CD4-positive, alpha-beta T cell treated with Interleukin-2 at 100 ng/mL for 4 hours (primary cell): ENCODE measurements around the gene EHBP1.
A peak's percentile ranks its signal among the peaks of the same experiment; 100 is the strongest.
"Not testable (repeated sequence)": the region's sequence is repeated elsewhere in the genome, so short reads cannot be mapped to it uniquely, and the experiment has no call there.

ENCODE experiments used
- DNase-seq: peaks from one replicate; pipeline ENCODE4 v3.0.0-alpha.2; 2020; ENCODE audit warnings: low spot score

Gene EHBP1

DNA sequence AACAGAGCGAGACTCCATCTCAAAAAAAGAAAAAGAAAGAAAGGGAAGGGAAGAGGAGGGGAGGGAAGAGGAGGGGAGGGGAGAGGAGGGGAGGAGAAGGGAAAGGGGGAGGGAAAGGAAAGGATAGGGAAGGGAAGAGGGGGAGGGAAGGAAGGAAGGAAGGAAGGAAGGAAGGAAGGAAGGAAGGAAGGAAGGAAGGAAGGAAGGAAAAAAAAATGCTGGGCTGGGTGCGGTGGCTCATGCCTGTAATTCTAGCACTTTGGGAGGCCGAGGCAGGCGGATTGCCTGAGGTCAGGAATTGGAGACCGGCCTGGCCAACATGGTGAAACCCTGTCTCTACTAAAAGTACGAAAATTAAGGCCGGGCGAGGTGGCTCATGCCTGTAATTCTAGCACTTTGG, 314.2 kb downstream of the EHBP1 start:
- DNase-seq, result not testable (repeated sequence)

DNA sequence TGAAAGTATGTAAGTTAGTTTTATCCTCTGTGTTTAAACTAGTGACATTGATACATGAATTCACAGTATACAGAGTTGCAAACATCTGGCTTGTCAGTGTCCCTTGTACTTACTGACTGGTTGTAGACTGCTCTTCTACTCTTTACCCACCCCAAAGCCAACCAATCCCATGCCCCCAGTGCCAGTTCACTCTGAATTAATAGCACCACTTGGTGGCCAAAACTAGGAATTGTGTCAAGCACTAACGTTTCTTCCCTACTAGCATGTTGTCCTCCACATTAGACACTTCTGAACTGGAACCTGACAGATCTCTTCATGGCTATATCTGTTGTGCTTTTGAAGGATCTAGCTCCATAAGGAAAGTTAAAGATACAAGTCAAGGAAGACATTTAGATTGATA, 317.9 kb downstream of the EHBP1 start:
- no peak for DNase-seq

DNA sequence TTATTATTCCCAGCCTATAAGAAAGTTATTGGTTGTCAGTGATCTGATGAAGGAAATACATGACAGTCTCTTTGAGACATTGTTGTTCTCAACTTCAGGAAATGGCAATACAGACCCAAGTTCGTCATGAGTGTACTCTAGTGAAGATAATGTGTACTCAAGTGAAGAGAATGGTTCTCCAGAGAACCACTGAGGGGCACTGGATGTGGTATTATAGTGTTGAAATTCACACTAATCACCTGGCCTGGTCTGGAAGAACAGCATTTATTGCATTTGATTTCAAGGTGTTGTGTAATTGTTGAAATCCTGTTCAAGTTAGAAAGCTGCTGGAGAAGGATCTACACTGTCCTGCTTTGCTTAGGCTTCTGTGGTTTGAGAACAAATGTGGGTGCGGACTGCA, 321.7 kb downstream of the EHBP1 start:
- no peak for DNase-seq

DNA sequence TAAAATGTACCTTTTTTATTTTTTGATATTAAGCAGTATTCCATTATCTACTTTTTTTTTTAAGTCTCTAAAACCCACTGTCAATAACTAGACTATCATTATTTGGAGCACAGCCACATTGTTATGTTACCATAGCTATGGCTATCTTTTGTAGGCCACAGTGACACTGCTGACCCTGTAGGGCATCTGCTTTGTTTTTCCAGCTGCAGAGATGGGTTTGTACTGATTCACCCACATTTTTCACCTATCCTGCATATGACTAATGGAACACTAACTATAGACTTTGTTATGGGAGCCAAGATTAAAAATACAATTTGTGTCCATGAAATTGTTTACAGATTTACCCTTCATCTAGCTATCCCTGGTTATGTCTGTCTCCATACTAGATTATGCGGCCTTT, 323.5 kb downstream of the EHBP1 start:
- DNase-seq, result no peak

DNA sequence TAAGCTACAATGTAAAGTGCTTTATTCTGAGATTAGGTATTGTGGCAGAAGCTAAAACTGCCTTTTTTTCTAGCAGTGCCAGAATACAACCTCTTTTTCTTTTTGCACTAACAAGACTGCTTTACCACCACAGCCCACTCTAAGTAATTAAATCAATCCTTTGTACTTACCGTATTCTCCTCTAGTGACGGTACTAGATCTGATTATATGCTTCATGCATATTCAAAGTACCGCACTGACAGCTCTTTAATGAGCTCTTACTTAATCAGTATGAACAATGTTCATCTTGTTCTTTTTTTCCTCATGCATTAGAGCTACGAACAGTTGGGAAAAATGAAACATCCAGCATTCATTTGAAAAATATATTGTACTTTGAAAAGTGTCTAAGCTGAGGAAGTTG, 329.0 kb downstream of the EHBP1 start:
- no peak for DNase-seq

DNA sequence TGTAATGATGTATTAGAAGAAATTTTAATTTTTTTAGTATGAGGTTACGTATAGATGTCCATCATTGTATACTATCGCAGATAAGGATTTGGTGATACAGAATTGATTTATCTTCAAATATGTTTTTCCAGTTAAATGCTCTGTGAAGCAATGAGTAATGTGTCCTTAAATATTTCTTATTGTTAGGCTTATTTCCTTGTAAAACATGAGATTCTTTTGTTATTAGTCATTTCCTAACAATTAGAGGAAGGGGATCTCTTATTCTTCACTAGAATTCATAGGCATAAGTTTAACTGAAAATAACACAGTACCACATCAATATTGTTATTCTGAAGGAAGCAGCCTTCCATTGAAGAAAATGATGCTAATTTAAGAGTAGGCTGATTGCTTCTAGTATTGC, 329.7 kb downstream of the EHBP1 start:
- no peak for DNase-seq

DNA sequence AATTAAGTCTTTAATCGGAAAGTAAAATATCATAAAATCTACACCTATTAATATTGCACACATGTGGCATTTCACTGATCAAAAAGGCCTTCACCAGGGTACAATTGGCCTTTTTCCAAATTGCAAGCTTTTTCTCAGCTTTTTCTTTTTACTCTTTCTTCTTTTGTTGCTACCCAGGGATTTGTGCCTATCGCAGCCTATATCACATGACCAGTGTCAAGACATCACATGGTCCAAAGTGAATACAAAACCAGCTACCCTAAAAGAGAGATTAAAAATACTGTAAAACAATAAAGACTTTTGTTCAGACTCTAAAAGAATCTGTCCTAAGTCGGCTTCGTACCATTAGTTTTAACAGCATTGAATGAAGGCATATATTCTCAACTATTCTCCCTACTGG, 330.1 kb downstream of the EHBP1 start:
- no peak for DNase-seq

DNA sequence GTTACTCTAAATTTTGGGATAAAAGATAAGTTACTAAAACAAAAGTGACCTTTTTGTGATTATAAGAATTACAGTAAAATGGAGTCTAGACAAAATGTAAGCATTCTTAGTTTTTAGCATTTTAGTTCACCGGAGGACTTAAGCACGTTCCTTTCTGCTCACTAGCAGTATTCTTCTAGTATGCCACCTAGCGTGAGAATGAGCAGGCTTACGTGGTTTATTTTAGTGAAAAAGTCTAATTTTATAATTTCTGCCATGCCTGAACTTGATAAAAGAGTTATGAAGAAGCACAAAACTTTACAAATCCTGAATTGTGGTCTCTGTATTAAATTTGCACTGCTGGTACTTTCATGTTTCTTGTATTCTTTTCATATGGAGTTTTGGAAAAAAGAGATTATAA, 332.5 kb downstream of the EHBP1 start:
- DNase-seq, result no peak

DNA sequence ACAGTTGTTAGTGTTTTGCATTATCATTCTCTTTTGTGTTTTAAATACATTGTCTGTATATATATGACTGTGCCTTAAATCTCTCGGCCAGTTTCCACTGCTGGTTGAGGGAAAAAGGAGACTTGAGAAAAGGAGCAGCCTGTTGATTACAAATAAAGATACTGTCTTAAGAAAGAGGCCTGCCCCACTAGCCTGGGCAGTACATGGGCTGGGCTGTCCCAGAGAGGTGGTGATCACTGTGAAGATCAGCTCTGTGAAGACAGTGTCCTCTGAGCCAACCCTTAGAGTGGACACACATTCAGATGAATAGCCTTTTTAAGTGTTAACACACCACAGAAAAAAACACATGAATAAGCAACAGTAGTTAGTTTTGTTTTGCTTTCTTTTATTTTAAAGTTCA, 335.1 kb downstream of the EHBP1 start:
- DNase-seq, result no peak

DNA sequence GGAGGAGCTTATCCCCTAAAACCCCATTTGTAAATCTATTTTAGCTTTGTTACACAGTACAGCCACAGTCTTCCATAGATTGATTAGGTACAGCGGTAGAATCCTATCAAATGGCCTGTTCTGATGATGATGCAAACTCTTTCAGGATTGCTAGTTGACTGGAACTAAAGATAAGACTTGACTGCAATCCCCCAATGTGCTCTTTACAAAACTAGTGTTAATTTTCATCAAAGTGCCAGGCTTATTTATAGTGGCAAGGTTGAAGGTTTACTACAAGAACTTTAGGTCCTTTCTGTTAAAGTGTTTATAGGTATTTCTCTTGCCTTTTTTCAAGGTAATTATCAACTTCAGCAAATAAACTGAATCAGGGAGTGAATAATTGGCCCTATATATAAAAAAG, 336.1 kb downstream of the EHBP1 start:
- no peak for DNase-seq

DNA sequence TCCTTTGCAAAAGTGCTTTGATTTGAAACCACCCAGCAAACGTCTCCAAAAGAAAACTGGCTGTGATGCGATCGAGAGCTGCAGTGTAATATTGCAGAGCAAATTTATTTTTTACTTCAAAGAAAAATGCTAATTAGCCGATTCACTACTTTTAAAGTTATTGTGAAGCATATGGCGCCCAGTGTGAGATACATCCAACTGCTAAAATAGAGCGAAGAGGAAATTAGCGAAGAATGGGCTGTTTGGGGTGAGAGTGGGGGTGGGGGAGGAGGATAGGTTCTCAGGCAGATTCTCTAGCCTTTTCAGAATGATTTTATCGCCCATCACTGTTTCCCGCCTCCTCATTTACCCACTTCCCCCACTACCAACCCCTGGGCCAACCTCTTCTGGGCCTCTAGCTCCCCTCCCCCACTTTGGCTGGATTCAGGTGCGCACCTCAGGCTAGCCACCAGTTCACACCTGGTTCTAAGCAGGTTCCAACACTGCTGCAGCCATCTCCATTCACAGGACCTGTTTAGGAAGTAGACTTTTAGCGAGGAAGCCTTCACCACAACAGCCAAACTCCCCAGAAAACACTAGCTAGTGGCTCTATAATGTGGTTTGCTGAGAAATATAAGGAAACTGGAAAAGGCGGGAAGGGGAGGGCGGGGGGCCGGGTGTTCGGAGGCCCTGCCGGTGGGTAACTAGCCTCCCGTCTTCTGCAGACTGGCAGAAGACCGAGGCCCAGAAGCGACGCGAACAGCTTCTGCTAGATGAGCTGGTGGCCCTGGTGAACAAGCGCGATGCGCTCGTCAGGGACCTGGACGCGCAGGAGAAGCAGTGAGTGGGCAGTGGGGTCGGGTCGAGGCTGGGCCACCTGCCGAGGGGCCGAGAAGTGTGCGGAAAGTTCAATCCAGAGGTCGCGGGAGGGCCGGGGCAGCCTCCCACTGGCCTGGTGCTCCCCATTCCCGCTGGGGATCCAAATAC, 339.1 kb downstream of the EHBP1 start:
- DNase-seq, result no peak

DNA sequence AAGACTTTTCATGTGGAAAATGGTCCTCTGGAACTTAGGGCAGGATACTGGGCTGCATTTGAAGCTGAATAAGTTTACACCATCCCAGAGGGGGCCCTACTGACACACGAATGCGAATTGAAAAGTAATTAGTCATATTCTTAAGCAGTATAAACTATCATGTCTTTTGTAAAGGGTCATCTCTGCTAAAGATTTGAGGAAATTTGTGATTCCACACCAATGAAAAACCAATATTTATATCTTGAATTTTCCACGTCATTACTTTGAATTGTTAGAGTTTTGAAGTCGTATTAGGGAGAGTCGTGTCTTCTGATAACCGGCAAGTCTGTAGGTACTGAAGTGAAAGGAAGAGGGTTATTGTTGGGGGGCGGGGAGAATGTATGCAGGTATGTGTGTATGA, 341.0 kb downstream of the EHBP1 start:
- DNase-seq, result no peak

DNA sequence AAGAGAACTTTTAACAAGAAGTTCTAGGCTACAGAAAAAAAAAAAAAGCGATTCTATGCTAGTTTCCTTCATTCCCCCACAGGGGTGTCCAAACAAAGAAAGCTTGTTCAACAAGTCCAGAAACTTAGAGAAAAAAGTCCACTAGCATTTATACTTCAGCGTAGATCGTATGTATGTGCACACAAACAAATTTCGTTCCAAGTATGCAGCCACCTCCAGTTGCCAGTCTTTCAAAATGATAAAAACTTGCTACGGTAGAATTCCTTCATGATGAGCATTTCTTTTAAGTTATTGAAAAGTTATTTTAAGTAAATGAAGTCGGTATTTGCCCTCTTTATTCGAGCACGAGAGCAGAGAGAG, 341.4 kb downstream of the EHBP1 start:
- DNase-seq, result no peak

DNA sequence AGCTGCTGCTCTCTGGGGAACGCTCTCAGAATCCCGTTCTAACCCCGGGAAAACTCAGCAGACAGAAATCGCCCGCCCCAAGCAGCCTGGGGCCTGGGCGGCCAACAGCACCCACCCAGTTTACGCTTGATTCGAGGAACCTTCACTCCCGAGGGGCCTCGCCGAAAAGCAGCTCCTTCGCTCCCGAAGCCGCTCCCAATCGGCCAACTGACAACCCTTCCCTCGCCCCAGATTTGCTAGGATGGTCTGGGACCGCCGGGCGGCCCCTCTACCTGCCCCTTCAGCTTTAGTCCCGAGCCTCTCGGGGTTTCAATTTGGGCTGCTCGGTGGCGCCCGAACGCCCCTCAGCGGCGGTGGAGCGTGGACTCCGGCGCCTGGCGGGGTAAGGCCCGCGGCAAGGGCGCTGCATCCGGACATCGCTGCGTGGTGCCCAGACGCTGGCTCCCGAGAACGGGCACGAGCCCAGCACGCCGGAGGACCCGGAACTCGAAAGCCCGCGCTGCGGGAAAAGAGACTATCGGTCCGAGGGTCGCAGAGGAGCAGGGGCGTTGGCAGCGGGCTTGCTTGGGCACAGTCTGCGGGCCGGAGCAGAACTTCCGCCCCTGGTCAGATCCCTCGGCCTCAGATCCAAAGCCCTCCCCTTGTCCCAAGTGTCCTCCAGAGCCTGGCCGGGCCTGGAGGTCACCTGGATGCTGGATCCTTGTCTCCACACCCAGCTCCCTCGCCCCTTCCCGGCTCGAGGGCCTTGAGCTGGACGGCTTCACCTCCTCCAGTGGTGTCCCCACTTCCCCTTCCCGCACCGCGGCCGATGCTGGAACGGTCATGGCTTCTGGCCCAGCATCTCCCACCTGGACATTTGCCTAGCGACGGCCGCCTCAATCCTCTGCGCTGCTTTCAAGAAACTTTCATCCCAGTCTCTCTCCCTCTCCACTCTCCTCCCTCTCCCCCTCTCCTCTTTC, 342.1 kb downstream of the EHBP1 start:
- DNase-seq, result no peak

DNA sequence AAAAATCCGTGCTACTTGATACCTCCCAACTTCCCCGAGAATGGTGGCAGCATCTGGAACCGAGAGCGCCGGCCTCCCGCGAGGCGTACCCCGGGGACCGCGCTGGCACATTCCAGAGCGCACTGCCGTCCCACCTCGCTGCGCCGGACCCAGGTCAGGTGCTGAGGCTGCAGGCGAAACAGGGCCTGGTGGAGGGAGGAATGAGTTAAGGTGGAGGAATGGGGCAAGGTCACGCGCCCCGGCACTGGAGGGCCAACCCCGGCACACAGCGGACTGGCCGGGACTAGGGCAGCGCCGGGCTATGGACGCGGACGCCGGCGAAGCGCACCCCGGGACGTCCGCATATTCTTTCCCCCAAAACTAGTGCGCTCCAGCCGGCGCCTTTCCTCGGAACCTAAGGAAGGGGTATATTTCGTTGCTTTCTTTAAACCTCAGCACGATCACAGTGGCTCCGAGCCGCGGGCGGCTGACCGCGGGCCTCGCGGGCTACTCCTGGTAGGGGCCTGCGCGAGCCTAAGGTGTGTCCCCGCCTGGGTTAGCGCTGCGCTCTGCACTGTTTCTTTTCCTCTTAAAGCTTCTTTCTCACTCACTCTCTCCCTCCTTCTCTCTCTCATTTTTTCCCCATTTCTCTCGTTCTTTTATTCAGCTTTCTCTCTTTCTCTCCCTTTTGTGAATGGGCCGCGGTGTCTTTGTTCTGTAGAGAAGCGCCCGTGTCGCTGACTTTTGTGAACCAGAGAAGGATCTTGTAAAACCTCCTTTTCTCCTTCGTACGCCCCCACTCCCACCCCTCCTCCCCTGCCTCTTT, 343.1 kb downstream of the EHBP1 start:
- no peak for DNase-seq

DNA sequence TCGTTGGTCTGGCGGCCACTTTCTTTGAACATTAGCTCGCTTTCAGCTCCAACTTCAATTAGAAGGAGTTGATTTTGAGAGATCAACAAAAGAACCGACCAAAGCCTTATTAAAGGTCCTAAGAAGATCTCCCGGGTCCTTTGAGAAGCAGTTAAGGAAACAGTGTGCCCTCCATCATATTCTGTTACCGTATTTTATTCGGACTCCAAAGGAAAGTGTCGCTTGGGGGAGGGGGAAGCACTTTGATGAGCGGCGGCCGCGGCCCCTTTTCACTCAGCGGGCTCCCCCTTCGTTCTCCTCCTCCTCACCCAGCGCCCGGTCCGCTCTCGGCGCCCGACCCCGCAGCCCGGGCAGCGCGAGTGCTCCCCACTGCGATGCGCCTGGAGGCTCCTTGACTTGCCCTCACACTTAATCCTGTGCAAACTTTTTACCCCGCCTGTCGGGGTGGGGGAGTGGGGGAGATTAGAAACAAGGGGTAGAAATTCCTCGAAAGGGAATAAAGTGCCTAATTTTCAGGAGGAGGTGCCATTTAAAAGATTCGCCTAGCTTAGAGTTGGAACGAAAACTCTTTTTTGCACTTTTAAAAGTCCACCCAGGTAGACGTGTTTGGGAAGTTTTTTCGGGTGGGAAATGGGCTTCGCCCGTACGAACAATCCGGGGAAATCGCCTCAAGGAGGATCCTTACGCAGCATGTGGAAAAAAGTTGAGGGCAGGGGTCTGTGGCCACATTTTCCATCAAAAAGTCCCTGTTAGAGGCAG, 343.9 kb downstream of the EHBP1 start:
- no peak for DNase-seq

DNA sequence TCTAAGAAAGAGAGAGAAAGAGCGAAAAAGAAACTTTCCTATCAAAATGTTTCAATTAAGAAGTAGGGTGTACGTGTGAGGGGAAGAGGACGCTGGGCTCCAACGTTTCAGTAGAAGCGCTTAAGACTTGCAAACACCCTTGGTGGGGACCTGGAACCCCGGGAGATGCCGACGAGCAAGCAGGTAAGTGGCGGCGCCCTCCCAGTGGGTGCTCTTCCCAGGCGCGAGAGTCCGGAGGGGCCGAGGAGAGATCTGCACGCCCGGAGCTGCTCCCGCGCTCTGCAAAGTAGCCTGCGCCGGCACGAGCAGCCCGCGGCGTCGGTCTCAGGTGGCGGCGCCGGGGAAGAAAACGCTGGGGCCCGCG, 344.4 kb downstream of the EHBP1 start:
- no peak for DNase-seq

DNA sequence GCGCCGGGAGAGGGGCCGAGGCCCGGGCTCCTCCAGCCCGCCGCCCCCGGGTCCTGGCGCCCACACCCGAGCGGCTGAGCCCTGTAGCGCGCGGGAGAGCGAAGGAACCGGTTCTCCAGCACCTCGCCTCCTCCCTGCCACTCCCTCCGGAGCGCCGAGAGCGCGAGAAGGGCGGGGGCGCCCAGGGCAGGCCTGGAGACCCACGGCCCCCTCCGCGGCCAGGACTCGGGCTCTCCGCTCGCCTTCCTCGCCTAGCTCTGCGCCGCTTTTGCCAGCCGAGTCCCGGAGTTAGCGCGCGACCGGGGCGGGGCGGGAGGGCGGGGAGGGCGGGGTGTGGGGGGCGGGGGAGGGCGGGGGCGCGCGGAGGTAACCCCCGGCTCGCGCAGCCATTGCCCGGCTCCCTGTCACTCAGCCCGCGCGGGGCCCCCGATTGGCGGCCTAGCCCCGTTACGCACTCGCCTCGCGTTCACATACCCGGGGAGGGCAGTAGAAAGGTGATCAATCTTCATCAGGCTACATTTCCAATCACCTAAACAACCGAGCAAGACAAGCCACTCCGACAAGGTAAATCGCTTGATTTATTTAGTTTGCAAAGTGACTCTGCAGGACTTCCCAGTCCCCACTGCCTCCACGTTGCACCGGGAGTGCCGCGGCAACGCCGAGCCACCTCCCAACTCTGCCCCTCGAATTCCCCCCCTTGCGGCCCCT, 345.0 kb downstream of the EHBP1 start, which contains the start of gene OTX1:
TSS of gene OTX1 (plus strand) at position 497 of the 708 bp plus-strand sequence. CDS start 2,161 bp downstream, outside the sequence.
- DNase-seq, result peak; percentile 48

DNA sequence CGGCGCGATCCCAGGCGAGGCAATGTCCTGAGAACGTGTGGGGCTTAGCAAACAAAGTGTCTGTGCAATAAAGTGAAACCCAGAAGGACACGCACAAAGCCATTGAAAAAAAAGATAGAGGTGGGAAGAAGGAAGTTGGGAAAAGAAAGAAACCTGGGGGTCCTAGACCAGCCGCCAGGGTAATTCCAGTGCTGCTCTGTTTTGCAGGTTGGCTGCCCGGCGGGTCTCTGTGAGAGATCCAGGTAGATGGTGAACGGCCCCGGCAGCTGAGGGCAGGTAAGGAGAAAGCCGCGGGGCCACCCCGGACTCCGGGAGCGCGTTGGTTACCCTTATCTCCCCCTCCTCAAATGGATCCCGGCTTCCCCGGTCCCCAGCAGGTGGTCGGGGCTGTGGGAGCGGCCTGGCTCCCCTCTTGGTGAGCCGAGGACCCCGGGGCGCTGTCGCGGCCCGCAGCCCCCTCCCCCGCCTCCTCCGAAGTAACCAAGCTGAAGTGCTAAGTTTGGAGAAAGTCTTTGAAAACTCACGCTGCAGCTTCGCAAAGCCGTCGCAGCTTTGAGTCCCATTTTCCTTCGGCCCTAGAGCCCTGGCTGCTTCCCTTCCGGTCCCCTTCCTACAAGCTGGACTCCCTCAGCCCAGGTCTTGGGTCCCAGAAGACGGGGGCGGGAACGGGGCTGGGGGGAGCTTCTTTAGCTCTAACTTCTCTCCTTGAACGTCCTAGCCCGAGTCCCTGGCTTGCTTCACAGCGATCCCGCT, 345.7 kb downstream of the EHBP1 start:
- no peak for DNase-seq

DNA sequence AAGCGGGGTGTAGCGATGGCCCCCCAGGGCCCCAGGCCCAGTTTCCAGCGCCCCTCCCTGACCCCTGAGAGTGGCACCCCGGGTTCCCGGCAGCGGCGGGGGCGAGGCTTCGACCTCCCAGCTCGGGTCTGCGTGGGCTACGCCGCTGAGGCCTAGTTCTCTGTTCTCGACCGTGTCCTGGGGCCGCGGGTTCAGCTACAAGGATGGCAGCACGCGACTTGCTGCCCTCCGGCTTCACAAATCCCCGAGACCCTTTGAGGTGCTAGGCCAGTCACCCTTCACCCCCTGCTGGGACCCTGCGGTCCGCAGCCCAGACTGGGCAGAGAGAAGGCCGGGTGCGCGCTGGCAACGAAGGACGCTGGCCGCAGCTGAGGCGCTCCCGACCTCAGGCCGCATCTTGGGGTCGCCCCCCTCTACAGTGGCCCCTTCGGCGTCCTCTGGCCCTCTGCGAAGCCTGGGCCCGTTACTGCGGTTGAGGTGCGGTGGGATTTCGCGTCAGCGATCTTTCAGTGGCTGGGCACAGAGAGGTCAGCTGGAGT, 346.4 kb downstream of the EHBP1 start:
- no peak for DNase-seq
